Stimulated activated CD4-positive, alpha-beta T cell treated with anti-CD3 and anti-CD28 coated beads, Interleukin-4, amount 100 ng/mL, for 24 hours (primary cell): ENCODE data around the gene ARHGAP44.

Source experiments
- DNase-seq: peaks from one replicate; pipeline ENCODE4 v3.0.0-alpha.2; 2020

ARHGAP44 gene

GRCh38 chr17:12902046-12902445 is 112.7 kb downstream of the ARHGAP44 start:
- DNase-seq = no peak

- no peak for DNase-seq
These were observed 118.2 kb downstream of the ARHGAP44 start for GRCh38 chr17:12907477-12907876.

- DNase-seq = no peak
These were observed 119.7 kb downstream of the ARHGAP44 start for GRCh38 chr17:12909046-12909445.

- no peak for DNase-seq
These were observed 120.2 kb downstream of the ARHGAP44 start for GRCh38 chr17:12909511-12909910.

- no peak for DNase-seq
These were observed 121.9 kb downstream of the ARHGAP44 start for GRCh38 chr17:12911239-12911638.

GRCh38 chr17:12917399-12917798 is 128.1 kb downstream of the ARHGAP44 start:
- DNase-seq = no peak

GRCh38 chr17:12918142-12918541 is 128.8 kb downstream of the ARHGAP44 start:
- no peak for DNase-seq

GRCh38 chr17:12922120-12922519 is 132.8 kb downstream of the ARHGAP44 start:
- DNase-seq = no peak

- no peak for DNase-seq
These were observed 135.3 kb downstream of the ARHGAP44 start for GRCh38 chr17:12924614-12925013.

- DNase-seq = no peak
These were observed 137.7 kb downstream of the ARHGAP44 start for GRCh38 chr17:12927001-12927400.

- DNase-seq = no peak
These were observed 138.5 kb downstream of the ARHGAP44 start for GRCh38 chr17:12927541-12928425.

- DNase-seq = no peak
These were observed 139.4 kb downstream of the ARHGAP44 start for GRCh38 chr17:12928736-12929135.

- DNase-seq = no peak
These were observed 147.2 kb downstream of the ARHGAP44 start for GRCh38 chr17:12936501-12936900.

- no peak for DNase-seq
These were observed 151.4 kb downstream of the ARHGAP44 start for GRCh38 chr17:12940699-12941098.

GRCh38 chr17:12947047-12947446 is 157.7 kb downstream of the ARHGAP44 start:
- DNase-seq = no peak

- no peak for DNase-seq
These were observed 162.7 kb downstream of the ARHGAP44 start for GRCh38 chr17:12952012-12952411.

- DNase-seq = no peak
These were observed 163.9 kb downstream of the ARHGAP44 start for GRCh38 chr17:12953156-12953555.

GRCh38 chr17:12955521-12955920 is 166.2 kb downstream of the ARHGAP44 start:
- no peak for DNase-seq

- DNase-seq = no peak
These were observed 169.5 kb downstream of the ARHGAP44 start for GRCh38 chr17:12958786-12959185.

- DNase-seq = no peak
These were observed 170.1 kb downstream of the ARHGAP44 start for GRCh38 chr17:12959441-12959840.

- DNase-seq = no peak
These were observed 172.4 kb downstream of the ARHGAP44 start for GRCh38 chr17:12961655-12962054.

GRCh38 chr17:12963505-12963904 is 174.2 kb downstream of the ARHGAP44 start:
- no peak for DNase-seq

GRCh38 chr17:12964162-12964561 is 174.9 kb downstream of the ARHGAP44 start:
- no peak for DNase-seq

GRCh38 chr17:12964840-12965239 is 175.5 kb downstream of the ARHGAP44 start:
- DNase-seq = no peak

- DNase-seq = no peak
These were observed 176.7 kb downstream of the ARHGAP44 start for GRCh38 chr17:12965988-12966387.
